H9 (cell line): ENCODE results near the gene FLT3. TPM values are rescaled to one million over a fixed set of nuclear protein-coding genes. Genes with fewer than 3 reads are reported as not detected.

Experiments
- DNase-seq: peaks from one replicate; pipeline ENCODE4 v3.0.0-alpha.2; 2017
- H2AFZ ChIP-seq: one replicate; pipeline ENCODE4 v1.6.1; 2013; ENCODE audit warnings: mild to moderate bottlenecking, low read length, control low read depth, moderate library complexity
- H2AK5ac ChIP-seq: 2 replicates; pipeline ENCODE4 v1.6.1; 2013; ENCODE audit warnings: low read length, control low read depth, mixed read lengths; ENCODE audit not compliant: insufficient read length
- H2BK120ac ChIP-seq: one replicate; pipeline ENCODE4 v1.6.1; 2013; ENCODE audit warnings: low read depth, mild to moderate bottlenecking, low read length, control low read depth, inconsistent platforms; ENCODE audit not compliant: poor library complexity, severe bottlenecking
- H2BK12ac ChIP-seq: 2 replicates; pipeline ENCODE4 v1.6.1; 2013; ENCODE audit warnings: low read length, control low read depth, mixed read lengths, low read depth; ENCODE audit not compliant: insufficient read length
- H2BK15ac ChIP-seq: 2 replicates; pipeline ENCODE4 v1.6.1; 2013; ENCODE audit warnings: low read depth, low read length, control low read depth
- H2BK20ac ChIP-seq: one replicate; pipeline ENCODE4 v1.6.1; 2013; ENCODE audit warnings: low read depth, mild to moderate bottlenecking, low read length, control low read depth, inconsistent platforms; ENCODE audit not compliant: poor library complexity, severe bottlenecking
- H2BK5ac ChIP-seq: 2 replicates; pipeline ENCODE4 v1.6.1; 2013; ENCODE audit warnings: low read length, control low read depth, mixed read lengths; ENCODE audit not compliant: insufficient read length
- H3K14ac ChIP-seq: 2 replicates; pipeline ENCODE4 v1.6.1; 2013; ENCODE audit warnings: low read length, control low read depth; ENCODE audit not compliant: insufficient read depth
- H3K18ac ChIP-seq: 2 replicates; pipeline ENCODE4 v1.6.1; 2013; ENCODE audit warnings: low read depth, mild to moderate bottlenecking, mixed read lengths, low read length, control low read depth; ENCODE audit not compliant: insufficient read length
- H3K23ac ChIP-seq: 2 replicates; pipeline ENCODE4 v1.6.1; 2013; ENCODE audit warnings: low read length, control low read depth, mixed read lengths, low read depth; ENCODE audit not compliant: insufficient read length
- H3K23me2 ChIP-seq: 2 replicates; pipeline ENCODE4 v1.6.1; 2013; ENCODE audit warnings: low read depth, mild to moderate bottlenecking, mixed read lengths, low read length, control low read depth; ENCODE audit not compliant: insufficient read length, poor library complexity, severe bottlenecking
- H3K27ac ChIP-seq: 2 replicates; pipeline ENCODE4 v1.5.1; 2013; ENCODE audit warnings: low read length, control low read depth, mixed read lengths, low read depth; ENCODE audit not compliant: insufficient read length
- H3K27me3 ChIP-seq: 2 replicates; pipeline ENCODE4 v1.6.1; 2013; ENCODE audit warnings: low read length, control low read depth, inconsistent platforms; ENCODE audit not compliant: insufficient read depth
- H3K4ac ChIP-seq: 2 replicates; pipeline ENCODE4 v1.6.1; 2013; ENCODE audit warnings: low read depth, mild to moderate bottlenecking, control low read depth, inconsistent platforms, low read length, moderate library complexity
- H3K4me1 ChIP-seq: 2 replicates; pipeline ENCODE4 v1.6.1; 2013; ENCODE audit warnings: low read length, control low read depth, inconsistent platforms; ENCODE audit not compliant: insufficient read depth
- H3K4me2 ChIP-seq: 2 replicates; pipeline ENCODE4 v1.6.1; 2013; ENCODE audit warnings: low read length, control low read depth, mixed read lengths; ENCODE audit not compliant: insufficient read length, insufficient read depth
- H3K56ac ChIP-seq: 2 replicates; pipeline ENCODE4 v1.6.1; 2013; ENCODE audit warnings: low read depth, mild to moderate bottlenecking, mixed read lengths, low read length, control low read depth; ENCODE audit not compliant: insufficient read length
- H3K79me1 ChIP-seq: 2 replicates; pipeline ENCODE4 v1.6.1; 2013; ENCODE audit warnings: low read depth, mild to moderate bottlenecking, moderate library complexity, low read length, control low read depth, inconsistent platforms; ENCODE audit not compliant: insufficient read depth, poor library complexity, severe bottlenecking
- H3K79me2 ChIP-seq: 2 replicates; pipeline ENCODE4 v1.6.1; 2013; ENCODE audit warnings: low read length, control low read depth, inconsistent platforms; ENCODE audit not compliant: insufficient read depth
- H3K9ac ChIP-seq: 2 replicates; pipeline ENCODE4 v1.6.1; 2013; ENCODE audit warnings: low read length, control low read depth, mixed read lengths; ENCODE audit not compliant: insufficient read length; ENCODE audit errors: extremely low read depth
- H3K9me3 ChIP-seq: one replicate; pipeline ENCODE4 v1.6.1; 2013; ENCODE audit warnings: low read depth, low read length, inconsistent platforms; ENCODE audit not compliant: control insufficient read depth
- H3T11ph ChIP-seq: one replicate; pipeline ENCODE4 v1.6.1; 2013; ENCODE audit warnings: mild to moderate bottlenecking, low read length, control low read depth, inconsistent platforms
- H4K20me1 ChIP-seq: one replicate; pipeline ENCODE4 v1.6.1; 2013; ENCODE audit not compliant: control insufficient read depth, insufficient read length, insufficient read depth
- H4K5ac ChIP-seq: 2 replicates; pipeline ENCODE4 v1.6.1; 2013; ENCODE audit warnings: low read depth, mild to moderate bottlenecking, mixed read lengths, low read length, control low read depth; ENCODE audit not compliant: insufficient read length
- H4K8ac ChIP-seq: replicated peaks from 2 replicates; pipeline ENCODE4 v1.6.1; 2013; ENCODE audit warnings: low read length, control low read depth, mixed read lengths, low read depth; ENCODE audit not compliant: insufficient read length
- H4K91ac ChIP-seq: 2 replicates; pipeline ENCODE4 v1.6.1; 2013; ENCODE audit warnings: low read depth, mild to moderate bottlenecking, moderate library complexity, mixed read lengths, low read length, control low read depth; ENCODE audit not compliant: insufficient read length
- H3K27ac Mint-ChIP-seq, 3 experiments: 2 replicates in 2 of 3; 3 replicates in 1 of 3; pipeline ENCODE4 v1.8.0; 2020 to 2021; ENCODE audit warnings: mixed read lengths in 3 of 3, mild to moderate bottlenecking in 1 of 3, moderate library complexity in 1 of 3
- H3K27me3 Mint-ChIP-seq: 2 replicates; pipeline ENCODE4 v1.8.0; 2021; ENCODE audit warnings: low read depth, mild to moderate bottlenecking, moderate library complexity, mixed read lengths
- H3K36me3 Mint-ChIP-seq, 3 experiments: 2 replicates in 2 of 3; 3 replicates in 1 of 3; pipeline ENCODE4 v1.8.0; 2020 to 2021; ENCODE audit warnings: low read depth in 3 of 3, mixed read lengths in 3 of 3; ENCODE audit not compliant: insufficient read depth in 1 of 3
- H3K4me1 Mint-ChIP-seq, 2 experiments: 2 replicates each; pipeline ENCODE4 v1.8.0; 2020; ENCODE audit warnings: mixed read lengths in 2 of 2
- H3K4me3 Mint-ChIP-seq, 2 experiments: 2 replicates in 1 of 2; 3 replicates in 1 of 2; pipeline ENCODE4 v1.8.0; 2020 to 2021; ENCODE audit warnings: mild to moderate bottlenecking in 2 of 2, mixed read lengths in 2 of 2, moderate library complexity in 1 of 2
- H3K9me3 Mint-ChIP-seq, 2 experiments: 2 replicates in 1 of 2; 3 replicates in 1 of 2; pipeline ENCODE4 v1.8.0; 2020; ENCODE audit warnings: mild to moderate bottlenecking in 2 of 2, mixed read lengths in 2 of 2, moderate library complexity in 1 of 2
- CTCF ChIP-seq: fragments of 200-600 bp; sonication (generic); conservative IDR thresholded peaks from 3 replicates; pipeline ENCODE4 v1.8.0; 2021; ENCODE audit warnings: antibody characterized with exemption, mild to moderate bottlenecking
- WGBS: extraction: QIAGEN DNeasy Blood & Tissue Kit; methylation state at CpG from one replicate; pipeline ENCODE4 v1.1.7; 2013; ENCODE audit warnings: missing lambda C conversion rate, low lambda C conversion rate, mixed read lengths; ENCODE audit not compliant: insufficient read length; ENCODE audit errors: extremely low coverage; 5-methylcytosine and 5-hydroxymethylcytosine counted together
- total RNA-seq: library from RNA; stranded (reverse); gene quantifications from 2 replicates; pipeline ENCODE4 v1.2.1, GENCODE V29; 2021

Gene FLT3
- total RNA-seq, 1 experiment from 2014 or later = 0.44 TPM

GRCh38 chr13:28147495-28147894 lies 47.1 kb upstream of the FLT3 start:
- Histone ChIP-seq H3K79me1 (peaks cover 9% of the 10 kb centered on the region), H3K23ac (no peak overlapping the region), H3K4me2 (no peak overlapping the region), H3K79me2 (peaks cover 45% of the 10 kb centered on the region), H3K27me3 (no peaks in the 10 kb centered on the region), H2AK5ac (no peak overlapping the region), H3K27ac (no peak overlapping the region), H2AFZ (no peak overlapping the region), H2BK20ac (no peak overlapping the region), H4K8ac (no peak overlapping the region), H2BK15ac (no peak overlapping the region), H4K5ac (no peak overlapping the region), H3K4me1 (0 out of 2 replicates have a peak, but pooled peaks cover 2% of the 10 kb centered on the region), H4K91ac (no peak overlapping the region), H2BK12ac (no peak overlapping the region), H3K9me3 (no peaks in the 10 kb centered on the region), H2BK5ac (no peak overlapping the region), H3T11ph (no peak overlapping the region), H3K18ac (no peak overlapping the region), H2BK120ac (no peak overlapping the region), H3K23me2 (no peaks in the 10 kb centered on the region), H3K9ac (no peak overlapping the region), H3K56ac (no peak overlapping the region), H3K4ac (no peak overlapping the region), H3K14ac (no peak overlapping the region), H4K20me1 (no peaks in the 10 kb centered on the region)
- no CpG with 5 or more reads among the region's 1 CpG for WGBS
- no peak overlapping the region for H3K4me3 Mint-ChIP-seq
- H3K36me3 Mint-ChIP-seq = peaks cover 4 to 11% (median 7%) of the 10 kb centered on the region in 3 experiments; a peak in 5 of 7 replicates
- no peaks in the 10 kb centered on the region for H3K9me3 Mint-ChIP-seq
- peaks cover 26 to 31% of the 10 kb centered on the region in 2 experiments for H3K4me1 Mint-ChIP-seq
- DNase-seq = no peak
- H3K27me3 Mint-ChIP-seq = no peaks in the 10 kb centered on the region
- peak overlapping the region in 2 of 3 experiments; percentile 44 to 88; a peak in 2 of 7 replicates for H3K27ac Mint-ChIP-seq
- no peak for TF ChIP-seq CTCF
